ENCODE measurements around the gene LRRC27. TPM values are rescaled to one million over a fixed set of nuclear protein-coding genes. Genes with fewer than 3 reads are reported as not detected.

LRRC27 gene
- total RNA-seq, 1 donor from 2014 or later = 13.8 TPM

DNA sequence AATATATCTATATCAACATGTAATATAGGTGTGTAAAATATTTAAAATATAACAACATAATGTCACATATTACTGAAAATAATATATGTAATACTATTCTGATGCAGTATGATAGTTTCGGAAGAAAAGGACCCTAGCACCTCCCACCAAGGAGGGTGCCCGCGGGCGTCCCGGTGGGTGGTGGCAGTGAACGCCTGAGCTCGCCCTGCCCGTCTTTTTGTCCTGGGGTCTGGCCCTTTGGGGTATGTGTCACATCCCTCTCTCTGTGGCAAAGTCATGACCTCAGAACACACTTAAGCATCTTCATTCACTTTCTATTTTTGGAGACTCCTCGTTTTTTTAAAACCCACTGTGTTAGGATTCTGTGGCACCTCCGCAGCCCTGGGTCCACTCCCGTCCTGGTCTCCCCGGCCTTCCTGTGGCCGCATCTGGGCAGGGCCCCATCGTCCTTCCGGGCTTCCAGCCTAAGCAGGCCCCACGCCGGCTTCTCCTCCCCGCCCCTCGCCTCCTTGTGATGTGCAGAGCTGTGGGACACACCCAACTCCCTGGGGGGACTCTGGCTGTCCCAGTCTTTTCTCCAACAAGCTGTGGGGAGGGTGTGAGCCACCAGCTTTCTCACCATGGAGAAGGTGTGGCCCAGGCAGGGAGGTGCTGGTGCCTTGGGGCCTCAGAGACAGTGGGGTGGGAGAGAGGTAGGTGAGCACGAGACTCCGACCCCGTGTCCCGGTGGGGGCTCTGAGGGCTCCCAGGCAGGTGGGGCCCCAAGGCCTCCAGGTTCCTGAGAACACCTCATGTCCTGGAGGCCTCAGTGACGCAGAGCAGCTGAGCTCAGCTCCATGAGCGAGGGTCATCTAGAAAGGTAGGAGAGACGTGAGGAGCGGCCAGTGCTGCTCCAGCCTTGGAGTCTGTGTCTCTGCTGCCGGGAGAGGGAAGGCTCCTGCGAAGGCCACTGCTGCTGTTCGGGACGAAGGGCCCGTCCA lies 81.5 kb downstream of the LRRC27 start:
- Mint-ChIP-seq H3K27me3 (ENCODE audit: unreplicated experiment) (peaks cover 6% of the 10 kb centered on the region), H3K9me3 (ENCODE audit: unreplicated experiment) (peaks cover 13% of the 10 kb centered on the region), H3K4me3 (ENCODE audit: unreplicated experiment) (peak overlapping the region; percentile 30), H3K36me3 (ENCODE audit: unreplicated experiment) (peaks cover 4% of the 10 kb centered on the region), H3K27ac (ENCODE audit: unreplicated experiment) (peak overlapping the region; percentile 43), H3K4me1 (ENCODE audit: low read depth, unreplicated experiment) (peaks cover 39% of the 10 kb centered on the region)
- no peak for DNase-seq
- no peak for TF ChIP-seq CTCF (IDR thresholded peaks at IDR 0.05; ENCODE audit: partially characterized antibody, unreplicated experiment)

GRCh38 chr10:132414402-132415016 lies 82.5 kb downstream of the LRRC27 start:
- H3K4me1 Mint-ChIP-seq (ENCODE audit: low read depth, unreplicated experiment) = peaks cover 44% of the 10 kb centered on the region
- peaks cover 6% of the 10 kb centered on the region for H3K27me3 Mint-ChIP-seq (ENCODE audit: unreplicated experiment)
- no peak for TF ChIP-seq CTCF (IDR thresholded peaks at IDR 0.05; ENCODE audit: partially characterized antibody, unreplicated experiment)
- H3K4me3 Mint-ChIP-seq (ENCODE audit: unreplicated experiment) = no peak overlapping the region
- peaks cover 13% of the 10 kb centered on the region for H3K9me3 Mint-ChIP-seq (ENCODE audit: unreplicated experiment)
- peak overlapping the region; percentile 43 for H3K27ac Mint-ChIP-seq (ENCODE audit: unreplicated experiment)
- peaks cover 4% of the 10 kb centered on the region for H3K36me3 Mint-ChIP-seq (ENCODE audit: unreplicated experiment)
- no peak for DNase-seq

- peak overlapping the region; percentile 37 for H3K4me3 Mint-ChIP-seq (ENCODE audit: unreplicated experiment)
- DNase-seq = no peak
- H3K27ac Mint-ChIP-seq (ENCODE audit: unreplicated experiment) = peak overlapping the region; percentile 25
- peaks cover 3% of the 10 kb centered on the region for H3K27me3 Mint-ChIP-seq (ENCODE audit: unreplicated experiment)
- TF ChIP-seq CTCF (IDR thresholded peaks at IDR 0.05; ENCODE audit: partially characterized antibody, unreplicated experiment) = no peak
- H3K4me1 Mint-ChIP-seq (ENCODE audit: low read depth, unreplicated experiment) = peaks cover 40% of the 10 kb centered on the region
- H3K36me3 Mint-ChIP-seq (ENCODE audit: unreplicated experiment) = peaks cover 4% of the 10 kb centered on the region
- peaks cover 10% of the 10 kb centered on the region for H3K9me3 Mint-ChIP-seq (ENCODE audit: unreplicated experiment)
Measured at GRCh38 chr10:132415255-132415654, 83.3 kb downstream of the LRRC27 start.

DNA sequence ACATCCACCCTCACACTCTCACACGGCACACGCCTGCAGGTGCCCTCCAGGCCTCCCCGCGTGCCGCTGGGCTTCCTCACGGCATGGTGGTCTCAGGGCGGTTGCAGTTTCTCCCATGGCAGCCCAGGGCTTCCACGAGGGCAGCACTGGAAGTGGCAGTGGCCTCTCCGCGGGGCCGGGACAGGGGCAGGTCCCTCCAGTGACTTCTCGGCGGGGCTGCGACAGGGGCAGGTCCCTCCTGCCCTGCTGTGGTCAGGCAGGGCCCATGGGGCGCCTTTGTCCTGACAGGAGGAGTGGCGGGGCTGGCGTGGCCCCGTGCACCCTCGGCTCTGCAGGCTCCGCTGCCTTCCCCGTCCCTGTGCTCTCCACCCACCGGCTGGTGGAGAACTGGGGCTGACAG lies 84.0 kb downstream of the LRRC27 start:
- H3K4me1 Mint-ChIP-seq (ENCODE audit: low read depth, unreplicated experiment) = peaks cover 43% of the 10 kb centered on the region

More for the DNA sequence above, 84.0 kb downstream of the LRRC27 start:
- TF ChIP-seq CTCF (IDR thresholded peaks at IDR 0.05; ENCODE audit: partially characterized antibody, unreplicated experiment) = no peak
- Mint-ChIP-seq H3K27me3 (ENCODE audit: unreplicated experiment) (peaks cover 3% of the 10 kb centered on the region), H3K27ac (ENCODE audit: unreplicated experiment) (no peak overlapping the region), H3K36me3 (ENCODE audit: unreplicated experiment) (peaks cover 4% of the 10 kb centered on the region), H3K4me3 (ENCODE audit: unreplicated experiment) (no peak overlapping the region), H3K9me3 (ENCODE audit: unreplicated experiment) (peaks cover 10% of the 10 kb centered on the region)
- DNase-seq = no peak
